Upper lobe of left lung (tissue), 6 donors: ENCODE measurements around the gene SEMA3D. TPM values are rescaled to one million over a fixed set of nuclear protein-coding genes. Genes with fewer than 3 reads are reported as not detected.

Source experiments
- ATAC-seq, 2 donors: fragments of 200-7000 bp; cut with Tn5 transposase; one replicate each; pipeline ENCODE4 v1.9.1; 2022; ENCODE audit warnings: mild to moderate bottlenecking in 2 of 2, moderate library complexity in 2 of 2; ENCODE audit not compliant: low FRiP score in 2 of 2
- DNase-seq, 2 donors: peaks; one replicate each; pipeline ENCODE4 v3.0.0-alpha.2; 2019 to 2020
- H3K27ac ChIP-seq, 4 donors: fragments of 200-600 bp; sonication (generic); one replicate each; pipeline ENCODE4 v1.5.1; 2016 to 2019
- H3K27me3 ChIP-seq, 4 donors: fragments of 200-600 bp; sonication (generic); one replicate each; pipeline ENCODE4 v1.5.1; 2017 to 2019
- H3K36me3 ChIP-seq, 4 donors: fragments of 200-600 bp; sonication (generic); one replicate each; pipeline ENCODE4 v1.5.1; 2016 to 2019
- H3K4me1 ChIP-seq, 4 donors: fragments of 200-600 bp; sonication (generic); one replicate each; pipeline ENCODE4 v1.5.1; 2018 to 2019
- H3K4me3 ChIP-seq, 4 donors: fragments of 200-600 bp; sonication (generic); one replicate each; pipeline ENCODE4 v1.5.1; 2017 to 2019; ENCODE audit warnings: mild to moderate bottlenecking in 2 of 4, moderate library complexity in 1 of 4
- H3K9me3 ChIP-seq, 4 donors: fragments of 200-600 bp; sonication (generic); one replicate each; pipeline ENCODE4 v1.5.1; 2018 to 2019
- EP300 ChIP-seq, 4 donors: sonication (generic); formaldehyde crosslinking; IDR thresholded peaks; one replicate each; pipeline ENCODE4 v1.5.1; 2017; ENCODE audit warnings: antibody characterized with exemption in 4 of 4, control low read depth in 2 of 4
- POLR2A ChIP-seq, 4 donors: fragments of 450-650 bp; IDR thresholded peaks; one replicate each; pipeline ENCODE4 v1.5.1; 2016 to 2017; ENCODE audit warnings: antibody characterized with exemption in 4 of 4, mild to moderate bottlenecking in 2 of 4
- POLR2AphosphoS5 ChIP-seq, 2 donors: sonication (generic); formaldehyde crosslinking; IDR thresholded peaks; one replicate each; pipeline ENCODE4 v1.5.1; 2017; ENCODE audit warnings: antibody characterized with exemption in 2 of 2
- WGBS, 2 donors: methylation state at CpG; one replicate each; pipeline ENCODE4 v1.1.5; 2017 to 2018; 5-methylcytosine and 5-hydroxymethylcytosine counted together
- total RNA-seq, 6 donors: library from RNA; depleted of rRNA in 4 of 6; stranded (reverse); fragments of >200 nt in 4 of 6; gene quantifications; one replicate each; pipeline versions ENCODE4 v1.1.0 to v1.2.1, GENCODE V29; 2016 to 2021
- TF ChIP-seq, protein P1 (sequence below), 6 experiments: fragments of 450-650 bp in 4 of 6; fragments of 200-600 bp in 2 of 6; sonication (generic) in 2 of 6; IDR thresholded peaks; one replicate each; pipeline ENCODE4 v1.5.1; 2016 to 2019; ENCODE audit warnings: antibody characterized with exemption in 6 of 6
- donor health status: DM: no; HTN: no; CAD: no; lungs with moderate emphysema.
- donor health status: DM: no; HTN: yes; CAD: no; lungs with severe emphysema.

Gene SEMA3D
- total RNA-seq, 6 donors from 2014 or later, result 1.7 to 8.1 (median 3.5) TPM

DNA sequence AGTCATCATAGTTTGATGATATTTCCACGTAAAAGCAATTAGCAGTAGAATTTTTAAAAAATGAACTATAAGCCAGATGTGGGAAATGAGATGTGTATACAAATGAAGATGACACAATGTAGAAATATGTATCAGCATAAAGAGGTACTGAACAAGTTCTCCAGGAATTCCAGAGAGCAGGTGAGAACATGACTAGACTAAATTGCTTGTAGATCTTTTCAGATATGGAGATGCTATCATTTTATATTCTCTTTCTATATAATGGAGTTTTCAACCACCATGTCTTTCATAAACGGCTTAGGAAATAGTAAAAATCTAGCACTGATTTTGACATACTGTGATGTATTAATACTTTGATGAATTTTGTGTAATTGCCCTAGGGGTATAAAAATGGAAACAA lies 130.9 kb downstream of the SEMA3D start:
- ATAC-seq, result no peak
- Histone ChIP-seq H3K27ac (no peak overlapping the region), H3K36me3 (no peaks in the 10 kb centered on the region), H3K27me3 (no peaks in the 10 kb centered on the region), H3K4me3 (no peak overlapping the region), H3K4me1 (no peaks in the 10 kb centered on the region), H3K9me3 (no peaks in the 10 kb centered on the region)
- WGBS, 2 donors, result 87 to 88% methylated on average over 2 of the region's 2 CpGs
- TF ChIP-seq, protein P1, sequence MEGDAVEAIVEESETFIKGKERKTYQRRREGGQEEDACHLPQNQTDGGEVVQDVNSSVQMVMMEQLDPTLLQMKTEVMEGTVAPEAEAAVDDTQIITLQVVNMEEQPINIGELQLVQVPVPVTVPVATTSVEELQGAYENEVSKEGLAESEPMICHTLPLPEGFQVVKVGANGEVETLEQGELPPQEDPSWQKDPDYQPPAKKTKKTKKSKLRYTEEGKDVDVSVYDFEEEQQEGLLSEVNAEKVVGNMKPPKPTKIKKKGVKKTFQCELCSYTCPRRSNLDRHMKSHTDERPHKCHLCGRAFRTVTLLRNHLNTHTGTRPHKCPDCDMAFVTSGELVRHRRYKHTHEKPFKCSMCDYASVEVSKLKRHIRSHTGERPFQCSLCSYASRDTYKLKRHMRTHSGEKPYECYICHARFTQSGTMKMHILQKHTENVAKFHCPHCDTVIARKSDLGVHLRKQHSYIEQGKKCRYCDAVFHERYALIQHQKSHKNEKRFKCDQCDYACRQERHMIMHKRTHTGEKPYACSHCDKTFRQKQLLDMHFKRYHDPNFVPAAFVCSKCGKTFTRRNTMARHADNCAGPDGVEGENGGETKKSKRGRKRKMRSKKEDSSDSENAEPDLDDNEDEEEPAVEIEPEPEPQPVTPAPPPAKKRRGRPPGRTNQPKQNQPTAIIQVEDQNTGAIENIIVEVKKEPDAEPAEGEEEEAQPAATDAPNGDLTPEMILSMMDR (IDR thresholded peaks at IDR 0.05), result no peak
- no peak for TF ChIP-seq EP300 (IDR thresholded peaks at IDR 0.05)
- TF ChIP-seq POLR2AphosphoS5 (IDR thresholded peaks at IDR 0.05), result no peak
- TF ChIP-seq POLR2A (IDR thresholded peaks at IDR 0.05), result no peak
- no peak for DNase-seq

DNA sequence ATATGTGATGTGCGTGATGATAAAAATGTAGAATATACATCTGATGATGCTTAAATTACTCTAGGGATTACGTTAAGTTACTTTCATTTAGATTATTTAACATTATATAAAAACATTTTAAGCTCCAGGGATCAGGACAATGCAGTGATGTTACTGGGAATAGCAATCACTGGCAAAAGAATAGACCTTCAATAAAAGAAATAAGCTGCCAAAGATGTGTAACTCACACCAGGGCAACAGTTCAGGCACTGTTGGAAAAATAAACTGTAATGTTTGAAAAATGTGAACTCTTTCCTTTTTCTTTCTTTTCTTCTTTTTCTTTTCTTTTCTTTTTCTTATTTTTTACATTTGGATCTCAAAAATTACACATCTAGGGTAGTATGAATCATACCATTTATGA lies 131.7 kb downstream of the SEMA3D start:
- no peaks in the 10 kb centered on the region for H3K4me1 ChIP-seq
- no peaks in the 10 kb centered on the region for H3K9me3 ChIP-seq
- TF ChIP-seq POLR2A (IDR thresholded peaks at IDR 0.05) (no peak), POLR2AphosphoS5 (IDR thresholded peaks at IDR 0.05) (no peak), EP300 (IDR thresholded peaks at IDR 0.05) (no peak)
- TF ChIP-seq, protein P1 (IDR thresholded peaks at IDR 0.05), result no peak
- H3K36me3 ChIP-seq, result no peaks in the 10 kb centered on the region
- no peaks in the 10 kb centered on the region for H3K27me3 ChIP-seq
- 83 to 84% methylated on average over 2 of the region's 2 CpGs for WGBS, 2 donors
- ATAC-seq (no peak), DNase-seq (no peak)
- no peak overlapping the region for H3K27ac ChIP-seq
- no peak overlapping the region for H3K4me3 ChIP-seq

DNA sequence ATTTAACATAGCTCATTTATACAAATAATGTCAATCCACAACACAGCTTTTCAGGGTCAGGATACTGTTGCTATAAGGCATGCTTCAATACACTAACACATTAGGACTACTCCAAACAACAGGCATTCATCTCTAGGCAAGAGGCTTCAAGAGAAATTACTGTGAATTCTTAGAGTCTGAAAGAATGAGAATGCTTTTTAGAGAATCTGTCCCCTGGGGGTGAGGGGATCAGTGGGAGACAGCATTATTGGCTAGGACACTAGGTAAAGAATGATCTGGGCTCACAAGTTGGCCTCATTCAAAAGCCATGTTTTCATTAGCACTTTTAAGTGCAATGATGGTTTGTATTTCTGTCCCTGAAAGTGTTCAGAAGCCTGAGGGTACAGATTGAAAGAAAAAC lies 132.6 kb downstream of the SEMA3D start:
- Histone ChIP-seq H3K27ac (no peak overlapping the region), H3K9me3 (no peaks in the 10 kb centered on the region), H3K4me3 (no peak overlapping the region), H3K4me1 (no peaks in the 10 kb centered on the region), H3K27me3 (no peaks in the 10 kb centered on the region), H3K36me3 (no peaks in the 10 kb centered on the region)
- TF ChIP-seq, protein P1 (IDR thresholded peaks at IDR 0.05), result no peak
- TF ChIP-seq POLR2AphosphoS5 (IDR thresholded peaks at IDR 0.05), result no peak
- no peak for TF ChIP-seq EP300 (IDR thresholded peaks at IDR 0.05)
- no peak for TF ChIP-seq POLR2A (IDR thresholded peaks at IDR 0.05)
- ATAC-seq (no peak), DNase-seq (no peak)

DNA sequence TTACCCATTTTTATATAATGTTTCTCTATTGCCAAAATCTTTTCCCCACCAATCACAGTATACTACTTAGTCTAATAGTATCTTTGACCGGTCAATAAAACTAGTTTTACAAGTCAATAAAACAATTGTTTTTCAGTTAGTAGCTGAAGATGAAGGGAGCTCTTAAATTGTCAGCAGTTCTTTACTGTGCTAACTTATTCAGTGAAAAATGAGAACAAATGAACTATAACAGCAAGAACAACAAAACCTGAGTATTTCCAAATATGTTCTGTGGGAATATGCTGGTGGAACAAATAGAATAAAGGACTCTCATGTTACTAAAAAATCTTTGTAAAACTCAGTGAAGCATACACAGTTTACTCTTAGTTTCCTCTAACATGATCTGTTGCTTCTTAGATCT lies 134.0 kb downstream of the SEMA3D start:
- Histone ChIP-seq H3K4me1 (no peaks in the 10 kb centered on the region), H3K4me3 (no peak overlapping the region), H3K27me3 (no peaks in the 10 kb centered on the region), H3K36me3 (no peaks in the 10 kb centered on the region), H3K27ac (no peak overlapping the region), H3K9me3 (no peaks in the 10 kb centered on the region)
- no peak for TF ChIP-seq POLR2A (IDR thresholded peaks at IDR 0.05)
- DNase-seq (no peak), ATAC-seq (no peak)
- WGBS, 2 donors, result 88 to 100% methylated on average over 1 of the region's 1 CpG

DNA sequence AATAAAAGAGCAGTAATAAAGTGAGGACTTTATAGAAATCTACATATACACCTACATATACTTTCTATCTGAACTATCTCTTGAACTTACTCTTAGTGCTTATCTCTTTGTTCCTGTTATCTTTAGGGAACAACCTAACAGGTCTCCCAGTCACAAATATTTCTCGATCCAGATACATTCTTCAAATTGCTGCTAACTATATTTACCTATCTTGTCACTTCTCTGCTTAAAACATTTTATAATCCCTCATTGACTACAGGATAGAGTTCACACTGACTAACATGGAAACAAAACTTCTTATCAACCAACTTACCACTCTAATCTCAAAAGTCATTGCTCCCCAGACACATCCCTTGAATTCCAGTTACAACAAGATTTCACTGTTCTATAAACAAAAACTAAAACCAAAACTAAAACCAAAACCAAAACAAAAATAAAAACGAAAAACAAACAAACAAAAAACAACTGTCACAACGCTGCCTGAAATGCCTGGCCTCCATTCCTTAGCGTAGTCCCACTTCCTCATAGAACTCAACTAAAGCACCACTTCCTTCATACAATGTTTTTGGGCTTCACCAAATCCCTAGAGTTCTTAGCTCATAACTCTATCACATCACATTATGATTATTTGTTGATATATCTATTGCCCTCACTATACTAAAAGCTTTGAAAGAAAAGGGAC lies 134.7 kb downstream of the SEMA3D start:
- WGBS, 2 donors, result 79 to 82% methylated on average over 4 of the region's 4 CpGs
- Histone ChIP-seq H3K27me3 (no peaks in the 10 kb centered on the region), H3K4me1 (no peaks in the 10 kb centered on the region), H3K36me3 (no peaks in the 10 kb centered on the region), H3K9me3 (no peaks in the 10 kb centered on the region), H3K27ac (no peak overlapping the region), H3K4me3 (no peak overlapping the region)
- TF ChIP-seq, protein P1 (IDR thresholded peaks at IDR 0.05), result no peak
- TF ChIP-seq POLR2AphosphoS5 (IDR thresholded peaks at IDR 0.05), result no peak
- no peak for TF ChIP-seq EP300 (IDR thresholded peaks at IDR 0.05)
- no peak for TF ChIP-seq POLR2A (IDR thresholded peaks at IDR 0.05)
- ATAC-seq, result no peak
- DNase-seq, result no peak
